Mesangial cell (primary cell): ENCODE measurements around the gene DOCK8. TPM values are rescaled to one million over a fixed set of nuclear protein-coding genes. Genes with fewer than 3 reads are reported as not detected.

Experiments
- total RNA-seq: library from RNA; depleted of rRNA; stranded (reverse); fragments of >200 nt; gene quantifications from 2 replicates; pipeline ENCODE4 v1.2.3, GENCODE V29; 2015

DOCK8 gene
- total RNA-seq = 0.49 and 2.8 TPM in 2 replicates

DNA sequence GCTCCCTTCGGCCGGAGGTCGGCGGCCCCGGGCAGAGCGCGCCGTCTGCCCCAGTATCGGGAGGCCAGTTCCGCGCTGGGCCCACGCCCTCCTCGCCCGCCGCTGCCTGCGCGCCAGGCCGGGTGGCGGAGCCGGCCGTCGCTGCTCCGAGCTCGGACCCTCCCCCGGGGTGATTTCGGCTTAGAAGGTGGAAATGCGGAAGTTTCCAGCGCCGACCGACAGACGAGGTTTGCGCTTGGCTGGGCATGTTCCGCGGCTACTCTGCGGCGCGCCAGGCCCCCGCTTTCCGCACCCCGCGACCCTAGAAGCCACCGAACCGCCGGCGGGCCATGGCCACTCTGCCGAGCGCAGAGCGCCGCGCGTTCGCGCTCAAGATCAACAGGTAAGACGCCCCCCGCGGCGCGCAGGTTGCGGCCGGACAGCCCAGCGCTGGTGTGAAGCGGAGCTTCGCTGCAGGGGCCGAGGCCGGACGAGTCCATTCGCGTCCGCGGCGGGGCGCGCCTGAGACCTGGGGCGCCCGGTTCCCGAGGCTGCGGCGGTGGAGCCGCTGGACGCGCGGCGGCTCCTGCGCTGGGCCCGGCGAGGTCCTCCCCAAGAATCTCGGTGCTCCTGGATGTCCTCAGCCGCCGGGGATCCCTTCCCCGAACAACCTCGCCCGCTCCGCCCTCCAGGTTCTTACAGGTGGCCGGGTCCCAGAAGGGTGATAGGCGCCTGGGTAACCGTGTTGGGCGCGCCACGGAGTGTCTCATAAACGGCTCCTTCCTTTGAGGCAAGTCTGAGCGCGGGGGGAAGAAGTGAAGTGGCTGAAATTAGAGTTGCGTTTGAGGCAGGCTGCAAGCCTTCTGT is at the start of gene DOCK8:
Gene DOCK8 (plus strand): TSS at position 218 of the 846 bp plus-strand sequence. CDS start 112 bp downstream, at position 330.

DNA sequence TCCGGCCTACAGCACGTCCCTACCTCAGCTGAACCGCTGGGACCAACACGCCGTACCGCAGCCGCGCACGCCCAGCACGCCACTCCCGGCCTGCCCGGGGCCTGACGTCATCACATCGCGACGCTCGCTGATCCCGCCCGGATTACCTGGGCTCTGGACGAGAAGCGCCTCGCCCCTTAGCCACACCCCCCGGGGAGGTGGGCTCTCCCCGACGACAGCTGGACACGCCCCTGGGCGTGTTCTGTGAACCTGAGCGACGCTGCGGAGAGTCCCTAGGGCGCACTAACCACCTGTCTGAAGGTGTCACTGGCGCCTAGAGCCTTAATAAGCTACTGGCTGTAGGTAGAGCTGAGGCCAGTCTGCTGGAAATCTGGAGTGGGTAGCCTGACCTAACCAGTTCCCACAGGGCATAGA is 35.7 kb upstream of the DOCK8 start, which contains the start of gene ZNG1A:
Gene ZNG1A (minus strand): TSS at position 87 of the 414 bp plus-strand sequence. CDS start 87 bp downstream, outside the sequence.

DNA sequence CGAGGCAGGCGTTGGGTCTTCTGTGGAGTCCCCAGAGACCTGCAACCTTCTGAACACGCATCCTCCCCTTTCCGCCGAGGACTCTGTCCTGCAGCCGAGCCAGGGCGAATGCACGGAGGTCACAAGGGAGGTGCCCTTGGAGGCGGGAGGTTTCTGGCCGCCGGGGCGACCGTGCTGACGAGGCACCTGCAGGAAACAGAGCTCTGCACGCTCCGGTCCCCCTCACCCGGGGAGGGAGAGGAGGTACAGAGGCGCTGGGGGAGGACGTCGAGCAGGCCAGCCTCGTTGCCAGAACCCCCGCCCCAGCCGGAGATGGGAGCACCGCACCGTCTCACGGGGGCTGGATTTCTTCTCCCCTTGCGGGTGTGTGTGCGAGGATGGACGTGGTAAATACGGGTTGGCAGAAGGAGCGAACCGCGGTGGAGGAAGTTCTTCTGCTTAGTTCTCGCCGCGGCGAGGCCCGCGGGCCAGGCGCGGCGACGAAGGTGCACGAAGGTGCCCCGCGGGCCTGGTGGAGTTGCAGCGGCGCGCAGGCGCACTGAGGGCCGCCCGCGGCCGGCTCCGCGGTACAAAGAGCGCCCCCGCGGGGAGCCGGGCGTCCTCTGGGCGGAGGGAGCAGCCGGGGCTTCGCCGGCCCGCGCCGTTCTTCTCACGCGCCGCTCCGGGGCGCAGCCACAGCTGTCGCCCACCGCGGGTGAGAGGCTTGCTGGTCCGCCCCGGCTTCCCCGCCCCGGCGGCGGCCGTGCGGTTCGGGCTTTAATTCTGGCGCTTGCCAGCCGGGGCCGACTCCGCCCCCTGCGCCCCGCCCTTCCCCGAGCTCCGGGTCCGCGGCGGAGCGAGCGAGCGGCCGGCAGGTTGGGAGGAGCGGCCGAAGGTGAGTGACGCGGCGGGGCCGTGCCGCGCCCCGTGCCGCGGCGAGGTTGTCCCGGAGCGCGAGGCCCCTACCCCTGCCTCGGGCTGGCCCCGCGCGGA is 289.5 kb downstream of the DOCK8 start, which contains the start of gene KANK1:
Gene KANK1 (plus strand): TSS at position 815 of the 972 bp plus-strand sequence.

Other genes starting within 250 kb of the DOCK8 start
- gene WASHC1, start 185.4 kb upstream of the DOCK8 start, total RNA-seq = 4.7 and 14.5 TPM in 2 replicates
- 0.25 TPM in 1 of 2 replicates, not detected in the other for gene FOXD4, start 96.4 kb upstream of the DOCK8 start, total RNA-seq
- gene ZNG1A, start 35.8 kb upstream of the DOCK8 start, total RNA-seq = 10.8 and 14.8 TPM in 2 replicates